Right lung (tissue), 5 donors: ENCODE measurements around the gene PDLIM1. TPM values are rescaled to one million over a fixed set of nuclear protein-coding genes. Genes with fewer than 3 reads are reported as not detected.
"Not testable (repeated sequence)": the region's sequence is repeated elsewhere in the genome, so short reads cannot be mapped to it uniquely, and the experiment has no call there.

Source experiments
- DNase-seq, 2 donors: peaks; one replicate each; pipeline ENCODE4 v3.0.0-alpha.2; 2013
- polyA plus RNA-seq, 5 donors: library from polyadenylated mRNA; unstranded; fragments of 120-200 nt; gene quantifications; one replicate each; pipeline versions ENCODE4 v1.2.1 to v1.2.3, GENCODE V29; 2013; ENCODE audit warnings: inconsistent platforms in 1 of 5, low replicate concordance in 1 of 5; ENCODE audit not compliant: insufficient read length in 5 of 5, insufficient read depth in 1 of 5

The PDLIM1 gene
- polyA plus RNA-seq, 5 donors: 76.0 to 92.6 (median 87.5) TPM

DNA sequence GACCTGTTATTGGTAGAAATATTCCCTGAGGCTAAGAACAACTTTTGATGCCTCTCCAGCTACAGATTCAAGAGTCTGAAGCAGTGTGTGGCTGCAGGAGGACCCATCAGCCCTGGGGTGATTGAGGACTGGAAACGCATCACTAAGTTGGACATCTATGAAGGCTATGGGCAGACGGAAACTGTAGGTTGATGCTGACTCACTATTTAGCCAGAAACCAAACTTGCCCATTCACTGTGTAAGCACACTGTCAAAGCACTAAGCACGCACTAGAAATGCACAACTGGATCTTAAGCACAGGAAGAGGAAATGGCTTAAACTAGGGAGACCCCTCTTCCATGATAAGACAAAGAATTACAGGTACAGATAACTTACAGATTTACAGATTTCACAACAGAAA is 76.0 kb downstream of the PDLIM1 start:
- DNase-seq: no peak

DNA sequence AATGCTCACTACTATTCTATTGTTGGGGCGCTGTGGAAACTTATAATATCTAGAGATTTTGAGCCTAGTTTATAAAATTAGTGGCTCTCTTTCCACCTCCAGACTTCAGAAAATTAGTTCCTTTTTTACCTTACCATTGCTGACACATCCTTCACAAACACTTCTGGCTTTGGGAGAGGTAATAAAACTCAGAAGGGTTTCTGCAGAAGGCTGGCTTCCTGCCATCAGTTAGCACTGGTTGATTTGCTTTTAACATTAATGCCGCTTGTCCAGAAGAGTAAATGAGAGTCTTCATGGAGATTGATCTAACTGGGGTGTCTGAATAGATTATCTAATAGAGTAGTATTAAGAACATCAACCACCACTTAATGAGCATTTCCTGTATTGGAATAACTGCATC is 76.4 kb downstream of the PDLIM1 start:
- no peak for DNase-seq

DNA sequence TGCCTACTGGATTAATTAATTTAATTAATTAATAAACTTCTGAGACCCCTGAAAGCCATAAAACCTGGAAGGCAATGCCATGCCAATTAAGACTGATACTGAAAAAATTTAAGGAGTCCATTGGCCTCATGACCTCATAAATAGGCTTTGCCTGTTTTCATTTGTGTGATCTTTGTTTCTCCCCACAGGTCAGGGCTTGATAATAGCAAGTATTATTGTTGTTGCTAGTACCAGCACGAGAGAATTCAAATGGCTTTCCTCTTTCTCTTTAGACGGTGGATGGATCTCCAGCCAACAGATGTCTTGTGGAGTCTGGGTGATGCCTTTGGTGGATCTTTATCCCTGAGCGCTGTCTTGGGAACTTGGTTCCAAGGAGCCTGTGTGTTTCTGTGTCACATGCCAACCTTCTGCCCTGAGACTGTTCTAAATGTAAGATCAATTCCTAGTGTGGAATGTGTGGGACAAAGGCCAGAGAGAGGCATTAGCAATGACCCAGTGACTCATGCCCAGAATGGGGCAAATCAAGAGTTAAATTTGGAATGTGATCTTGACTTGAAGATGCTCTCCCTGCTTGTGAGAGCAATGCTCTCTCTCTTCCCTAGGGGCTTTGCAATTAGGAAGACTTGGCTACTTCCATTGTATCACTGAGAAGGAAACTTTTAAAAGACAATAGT is 79.1 kb downstream of the PDLIM1 start:
- no peak for DNase-seq

DNA sequence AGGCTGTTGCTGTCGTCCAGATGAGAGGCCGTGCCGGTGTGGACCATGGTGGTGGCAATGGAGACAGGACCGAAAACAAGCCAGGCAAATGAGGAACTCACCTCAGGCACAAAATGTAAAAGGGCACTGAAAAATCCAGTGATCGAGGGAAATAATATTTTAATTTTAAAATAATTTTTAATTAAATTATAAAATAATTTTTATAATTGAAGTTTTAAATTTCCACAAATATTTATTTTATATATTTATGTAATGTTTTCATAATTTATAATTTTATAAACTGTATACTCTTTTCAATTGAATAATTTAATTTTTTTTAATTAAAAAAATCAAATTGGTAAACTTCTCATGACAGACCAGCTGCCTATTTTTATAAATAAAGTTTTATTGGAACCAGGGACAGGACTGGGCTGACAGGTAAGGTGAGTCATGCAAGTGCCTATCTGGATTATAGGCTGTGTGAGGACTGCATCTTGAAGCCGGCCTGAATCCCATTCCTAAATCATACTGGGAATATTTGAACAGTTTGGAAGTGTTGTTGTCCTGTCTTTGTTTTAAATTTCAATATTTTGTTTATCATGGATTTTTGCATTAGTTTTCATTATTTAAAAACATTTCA is 81.2 kb downstream of the PDLIM1 start:
- DNase-seq: no peak

GRCh38 chr10:95208702-95209391 is 82.0 kb downstream of the PDLIM1 start:
- no peak for DNase-seq

GRCh38 chr10:95202865-95203264 is 87.9 kb downstream of the PDLIM1 start:
- not testable (repeated sequence) for DNase-seq

- no peak for DNase-seq
These were observed 89.1 kb downstream of the PDLIM1 start for GRCh38 chr10:95201736-95202135.

- DNase-seq: no peak
These were observed 94.8 kb downstream of the PDLIM1 start for GRCh38 chr10:95196046-95196445.

DNA sequence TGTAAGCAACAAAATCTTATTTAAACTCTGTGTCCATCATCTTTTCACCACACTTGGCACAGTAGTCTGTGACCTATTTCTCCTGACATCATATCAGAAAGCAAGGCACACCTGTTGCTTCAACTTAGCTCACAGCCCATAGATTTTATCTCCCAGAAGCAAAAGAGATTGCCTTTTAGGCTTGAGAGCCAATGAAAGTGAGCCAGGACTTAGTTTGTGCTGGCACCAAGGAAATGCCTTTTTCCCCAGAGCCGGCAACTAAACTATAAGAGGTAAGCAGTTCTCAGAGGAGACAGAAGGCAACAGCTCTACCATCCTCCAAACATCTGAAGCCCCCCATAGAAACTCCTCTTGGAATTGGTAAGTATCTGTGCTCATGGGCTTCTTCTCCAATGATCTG is 96.9 kb downstream of the PDLIM1 start, which contains the start of gene ACSM6:
Gene ACSM6, plus strand, starts transcription at position 295 of the 400 bp plus-strand sequence. CDS start 248 bp downstream, outside the sequence.
- no peak for DNase-seq

DNA sequence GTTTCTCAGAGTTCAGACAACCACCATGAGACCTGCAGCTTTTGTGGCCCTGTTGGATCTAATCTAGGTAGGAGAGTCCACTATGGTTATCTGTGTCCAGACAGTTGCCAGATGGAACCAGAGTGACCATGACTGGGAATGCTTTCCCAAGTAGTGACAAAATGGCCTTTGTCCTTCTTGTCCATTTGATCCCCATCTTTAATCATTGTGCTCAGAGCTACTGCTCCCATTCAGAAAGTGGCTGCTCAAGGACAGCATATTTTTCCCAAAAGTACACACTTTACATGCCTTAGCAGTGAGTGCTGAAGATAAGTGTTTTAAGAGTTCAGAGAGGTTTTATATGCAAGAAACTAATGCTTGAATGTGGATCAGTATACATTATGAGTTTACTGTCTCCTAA is 102.2 kb downstream of the PDLIM1 start:
- DNase-seq: no peak

DNA sequence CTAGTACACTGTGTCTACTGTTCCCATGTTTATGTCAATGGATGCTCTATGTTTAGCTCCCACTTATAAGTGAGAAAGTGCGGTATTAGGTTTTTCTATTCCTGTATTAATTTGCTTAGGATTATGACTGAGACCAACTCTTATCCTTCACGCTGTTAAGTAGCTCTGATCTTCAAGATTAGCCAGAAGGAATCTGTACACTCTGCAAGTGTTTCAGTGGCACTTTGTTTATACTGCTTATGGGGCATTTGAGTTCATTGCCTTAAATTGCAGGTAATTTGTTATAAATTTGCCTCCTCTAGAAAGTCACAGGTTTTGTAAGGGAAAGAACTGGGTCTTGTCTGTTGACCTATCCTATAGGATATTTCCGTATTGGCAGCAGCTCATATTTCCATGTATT is 103.2 kb downstream of the PDLIM1 start:
- DNase-seq: no peak

Other genes starting within 250 kb of the PDLIM1 start
- gene CYP2C8, start 221.5 kb downstream of the PDLIM1 start, polyA plus RNA-seq: 10 to 100 TPM in 3 of 5 donors, 1 to 10 TPM in 2; 5.0 to 10.6 (median 10.1) TPM
- under 1 TPM; 0.19 to 0.63 (median 0.39) TPM for gene ACSM6, start 96.8 kb downstream of the PDLIM1 start, polyA plus RNA-seq